HEK293 (cell line): ENCODE results near the gene SLC25A47.

Experiments used
- CTCF ChIA-PET: fragments of 350-600 bp; formaldehyde crosslinking; extraction: SDS; loops from one replicate; lab custom pipeline; 2021; ENCODE audit warnings: antibody characterized with exemption; lab: Yijun Ruan, JAX
- POLR2A ChIA-PET: fragments of 300-600 bp; formaldehyde crosslinking; extraction: SDS; loops from one replicate; lab custom pipeline; 2020; ENCODE audit warnings: antibody characterized with exemption, inconsistent platforms; lab: Yijun Ruan, JAX
- H3K27ac ChIP-seq: fragments of 200-500 bp; sonication (Bioruptor generic); 2 replicates; pipeline ENCODE4 v1.5.1; 2014; ENCODE audit warnings: low read depth, low read length, control low read depth, inconsistent platforms; ENCODE audit errors: extremely low read depth
- H3K36me3 ChIP-seq, 2 experiments: fragments of 200-500 bp in 1 of 2; sonication (Bioruptor generic) in 1 of 2; 1 replicate in 1 of 2; 2 replicates in 1 of 2; pipeline ENCODE4 v1.5.1; 2014 to 2017; ENCODE audit warnings: inconsistent platforms in 2 of 2, low read length in 2 of 2; ENCODE audit not compliant: control insufficient read depth in 2 of 2, insufficient read depth in 1 of 2
- H3K4me1 ChIP-seq: fragments of 200-500 bp; sonication (Bioruptor generic); 2 replicates; pipeline ENCODE4 v1.5.1; 2014; ENCODE audit warnings: mild to moderate bottlenecking, low read length, inconsistent platforms; ENCODE audit not compliant: control insufficient read depth, insufficient read depth
- H3K4me3 ChIP-seq: 2 replicates; pipeline ENCODE4 v1.5.1; 2011; ENCODE audit warnings: low read depth, mild to moderate bottlenecking, control low read depth, low read length, moderate library complexity
- H3K9me3 ChIP-seq: fragments of 200-500 bp; sonication (Bioruptor generic); 2 replicates; pipeline ENCODE4 v1.5.1; 2014; ENCODE audit warnings: low read depth, low read length, inconsistent platforms; ENCODE audit not compliant: control insufficient read depth, insufficient read depth
- AEBP2 ChIP-seq: fragments of 450-650 bp; formaldehyde crosslinking; IDR thresholded peaks from 2 replicates; pipeline ENCODE4 v1.5.1; 2016; ENCODE audit warnings: missing biosample characterization, missing genetic modification characterization, borderline replicate concordance
- KLF1 ChIP-seq: fragments of 450-650 bp; formaldehyde crosslinking; IDR thresholded peaks from 2 replicates; pipeline ENCODE4 v1.5.1; 2016; ENCODE audit warnings: missing biosample characterization, missing genetic modification characterization
- KLF16 ChIP-seq: fragments of 450-650 bp; formaldehyde crosslinking; IDR thresholded peaks from 2 replicates; pipeline ENCODE4 v1.5.1; 2017; ENCODE audit warnings: missing biosample characterization, missing genetic modification characterization
- KLF9 ChIP-seq: fragments of 450-650 bp; formaldehyde crosslinking; IDR thresholded peaks from 2 replicates; pipeline ENCODE4 v1.5.1; 2016; ENCODE audit warnings: missing biosample characterization, missing genetic modification characterization, low read depth
- MEIS1 ChIP-seq: sonication (generic); formaldehyde crosslinking; IDR thresholded peaks from 2 replicates; pipeline ENCODE4 v1.8.1; 2022; ENCODE audit warnings: missing genetic modification reagents, mild to moderate bottlenecking, borderline replicate concordance
- MYNN ChIP-seq: fragments of 450-650 bp; formaldehyde crosslinking; IDR thresholded peaks from 2 replicates; pipeline ENCODE4 v1.5.1; 2016; ENCODE audit warnings: missing biosample characterization, missing genetic modification characterization, borderline replicate concordance
- OSR2 ChIP-seq: fragments of 450-650 bp; formaldehyde crosslinking; IDR thresholded peaks from 2 replicates; pipeline ENCODE4 v1.5.1; 2016; ENCODE audit warnings: missing biosample characterization, missing genetic modification characterization
- REPIN1 ChIP-seq: fragments of 450-650 bp; formaldehyde crosslinking; IDR thresholded peaks from 2 replicates; pipeline ENCODE4 v1.5.1; 2017; ENCODE audit warnings: missing biosample characterization, missing genetic modification characterization, low read depth
- REST ChIP-seq: fragments of 450-650 bp; formaldehyde crosslinking; IDR thresholded peaks from 2 replicates; pipeline ENCODE4 v1.5.1; 2016; ENCODE audit warnings: missing biosample characterization, missing genetic modification characterization
- SCRT2 ChIP-seq: fragments of 450-650 bp; formaldehyde crosslinking; IDR thresholded peaks from 2 replicates; pipeline ENCODE4 v1.5.1; 2016; ENCODE audit warnings: missing biosample characterization, missing genetic modification characterization
- SP3 ChIP-seq: fragments of 450-650 bp; formaldehyde crosslinking; IDR thresholded peaks from 2 replicates; pipeline ENCODE4 v1.5.1; 2016; ENCODE audit warnings: missing biosample characterization, missing genetic modification characterization
- TRIM28 ChIP-seq: IDR thresholded peaks from 2 replicates; pipeline ENCODE4 v1.6.1; 2011; ENCODE audit warnings: low read length, control low read depth, borderline replicate concordance
- ZBTB26 ChIP-seq: fragments of 450-650 bp; formaldehyde crosslinking; optimal IDR thresholded peaks from 2 replicates; pipeline ENCODE3; 2016; ENCODE audit warnings: missing biosample characterization, mild to moderate bottlenecking, missing genetic modification characterization
- ZBTB44 ChIP-seq: fragments of 450-650 bp; IDR thresholded peaks from 2 replicates; pipeline ENCODE4 v1.5.1; 2018; ENCODE audit warnings: missing biosample characterization, mild to moderate bottlenecking, missing genetic modification characterization
- ZEB2 ChIP-seq: fragments of 450-650 bp; formaldehyde crosslinking; IDR thresholded peaks from 2 replicates; pipeline ENCODE4 v1.5.1; 2016; ENCODE audit warnings: missing biosample characterization, missing genetic modification characterization
- ZFP3 ChIP-seq: fragments of 450-650 bp; formaldehyde crosslinking; IDR thresholded peaks from 2 replicates; pipeline ENCODE4 v1.5.1; 2016; ENCODE audit warnings: low read depth, missing biosample characterization, missing genetic modification characterization
- ZNF114 ChIP-seq: fragments of 450-650 bp; formaldehyde crosslinking; IDR thresholded peaks from 2 replicates; pipeline ENCODE4 v1.5.0; 2017; ENCODE audit warnings: missing biosample characterization, missing genetic modification characterization
- ZNF132 ChIP-seq: fragments of 450-650 bp; formaldehyde crosslinking; IDR thresholded peaks from 2 replicates; pipeline ENCODE4 v1.5.1; 2017; ENCODE audit warnings: missing biosample characterization, missing genetic modification characterization, borderline replicate concordance
- ZNF133 ChIP-seq: fragments of 450-650 bp; formaldehyde crosslinking; IDR thresholded peaks from 2 replicates; pipeline ENCODE4 v1.5.1; 2016; ENCODE audit warnings: missing biosample characterization, missing genetic modification characterization
- ZNF138 ChIP-seq: fragments of 450-650 bp; formaldehyde crosslinking; IDR thresholded peaks from 2 replicates; pipeline ENCODE4 v1.5.1; 2016; ENCODE audit warnings: missing biosample characterization, missing genetic modification characterization, borderline replicate concordance
- ZNF140 ChIP-seq: fragments of 450-650 bp; formaldehyde crosslinking; IDR thresholded peaks from 2 replicates; pipeline ENCODE4 v1.5.1; 2016; ENCODE audit warnings: missing biosample characterization, missing genetic modification characterization
- ZNF155 ChIP-seq: fragments of 450-650 bp; formaldehyde crosslinking; IDR thresholded peaks from 2 replicates; pipeline ENCODE4 v1.5.1; 2016; ENCODE audit warnings: missing biosample characterization, missing genetic modification characterization
- ZNF248 ChIP-seq: fragments of 450-650 bp; formaldehyde crosslinking; IDR thresholded peaks from 2 replicates; pipeline ENCODE4 v1.5.1; 2017; ENCODE audit warnings: missing biosample characterization, missing genetic modification characterization
- ZNF335 ChIP-seq: fragments of 450-650 bp; formaldehyde crosslinking; conservative IDR thresholded peaks from 2 replicates; pipeline ENCODE4 v1.5.1; 2016; ENCODE audit warnings: missing biosample characterization, missing genetic modification characterization
- ZNF391 ChIP-seq: fragments of 450-650 bp; formaldehyde crosslinking; IDR thresholded peaks from 2 replicates; pipeline ENCODE4 v1.5.1; 2016; ENCODE audit warnings: low read depth, missing biosample characterization, missing genetic modification characterization, borderline replicate concordance
- ZNF544 ChIP-seq: fragments of 450-650 bp; formaldehyde crosslinking; IDR thresholded peaks from 2 replicates; pipeline ENCODE4 v1.5.0; 2017; ENCODE audit warnings: missing biosample characterization, missing genetic modification characterization
- ZNF571 ChIP-seq: fragments of 450-650 bp; formaldehyde crosslinking; IDR thresholded peaks from 2 replicates; pipeline ENCODE4 v1.5.0; 2017; ENCODE audit warnings: missing biosample characterization, missing genetic modification characterization
- ZNF610 ChIP-seq: fragments of 450-650 bp; formaldehyde crosslinking; IDR thresholded peaks from 2 replicates; pipeline ENCODE4 v1.5.1; 2016; ENCODE audit warnings: missing biosample characterization, missing genetic modification characterization, borderline replicate concordance
- ZNF658 ChIP-seq: fragments of 450-650 bp; formaldehyde crosslinking; IDR thresholded peaks from 2 replicates; pipeline ENCODE4; 2016; ENCODE audit warnings: missing biosample characterization, missing genetic modification characterization
- ZNF785 ChIP-seq: fragments of 450-650 bp; formaldehyde crosslinking; IDR thresholded peaks from 2 replicates; pipeline ENCODE4 v1.5.1; 2016; ENCODE audit warnings: missing biosample characterization, missing genetic modification characterization
- ZNF792 ChIP-seq: fragments of 450-650 bp; formaldehyde crosslinking; IDR thresholded peaks from 2 replicates; pipeline ENCODE4 v1.5.1; 2016; ENCODE audit warnings: missing biosample characterization, missing genetic modification characterization

The SLC25A47 gene

GRCh38 chr14:100285021-100285912 is 37.9 kb upstream of the SLC25A47 start:
- CTCF ChIA-PET: interaction anchor here (0.6 to 3.5 kb wide), 23 partner anchors 8 to 1380 kb away, joined by 3 to 30 read pairs (median 4); no protein-coding TSS in a partner anchor
- Histone ChIP-seq H3K4me1 (no peaks in the 10 kb centered on the region; the same call in 1 of the 2 replicates), H3K9me3 (no peaks in the 10 kb centered on the region), H3K4me3 (peak overlapping the region; percentile 71), H3K36me3 (peaks cover 0 to 16% of the 10 kb centered on the region in 2 experiments; a peak in 2 of 3 replicates), H3K27ac (peak overlapping the region; percentile 90)
- POLR2A ChIA-PET: interaction anchor here (0.6 to 1.2 kb wide), 3 partner anchors 13 to 90 kb away, joined by 3 to 4 read pairs (median 3); a partner anchor contains a TSS
- no peak for TF ChIP-seq ZNF155 (tag by site-specific recombination)
- TF ChIP-seq AEBP2: no peak
- TF ChIP-seq ZNF335 (tag by site-specific recombination): peak; percentile 93
- no peak for TF ChIP-seq ZNF140 (tag by site-specific recombination)
- TF ChIP-seq ZFP3: no peak
- peak; percentile 80; the same call in 1 of the 2 replicates for TF ChIP-seq REPIN1 (tag by site-specific recombination)
- TF ChIP-seq OSR2 (tag by site-specific recombination): no peak
- TF ChIP-seq TRIM28: no peak
- TF ChIP-seq REST: no peak
- TF ChIP-seq MEIS1 (CRISPR knock-in tag): no peak
- TF ChIP-seq ZNF792: 0 out of 2 replicates have a peak, but pooled peaks have one; percentile 34
- TF ChIP-seq ZNF138: no peak
- TF ChIP-seq ZNF391 (tag by site-specific recombination): peak; percentile 65; the same call in 1 of the 2 replicates
- TF ChIP-seq SP3 (tag by site-specific recombination): peak; percentile 86
- TF ChIP-seq SCRT2 (tag by site-specific recombination): no peak
- peak; percentile 85 for TF ChIP-seq KLF9 (tag by site-specific recombination)
- TF ChIP-seq ZBTB26 (tag by site-specific recombination): peak; percentile 81
- TF ChIP-seq KLF16 (tag by site-specific recombination): peak; percentile 86
- no peak for TF ChIP-seq ZBTB44
- no peak for TF ChIP-seq ZNF785
- no peak for TF ChIP-seq ZNF658
- no peak for TF ChIP-seq ZNF248 (tag by site-specific recombination)
- TF ChIP-seq ZNF133 (tag by site-specific recombination): no peak
- no peak for TF ChIP-seq ZNF571 (tag by site-specific recombination)
- TF ChIP-seq ZNF132 (tag by site-specific recombination): no peak
- peak; percentile 97 for TF ChIP-seq KLF1
- no peak for TF ChIP-seq MYNN (tag by site-specific recombination)
- no peak for TF ChIP-seq ZNF610 (tag by site-specific recombination)
- peak; percentile 71 for TF ChIP-seq ZEB2 (tag by site-specific recombination)
- no peak for TF ChIP-seq ZNF114 (tag by site-specific recombination)
- TF ChIP-seq ZNF544: no peak
